ENCODE results near the gene PRKCD. TPM values are rescaled to one million over a fixed set of nuclear protein-coding genes. Genes with fewer than 3 reads are reported as not detected.
A peak's percentile ranks its signal among the peaks of the same experiment; 100 is the strongest.

PRKCD gene
- total RNA-seq, 1 experiment from 2014 or later: 34.3 TPM

GRCh38 chr3:53234130-53234840 lies 73.3 kb downstream of the PRKCD start:
- Histone ChIP-seq H4K20me1 (ENCODE audit: insufficient read depth) (peaks cover 8% of the 10 kb centered on the region), H3K4me3 (no peak overlapping the region), H2AFZ (no peak overlapping the region), H3K27me3 (ENCODE audit: insufficient read depth, low read depth) (no peaks in the 10 kb centered on the region), H3K9me3 (ENCODE audit: insufficient read depth, low read depth) (no peaks in the 10 kb centered on the region), H3K79me2 (ENCODE audit: low read depth) (peaks cover 73% of the 10 kb centered on the region), H3K27ac (peak overlapping the region; percentile 43), H3K36me3 (ENCODE audit: low read depth) (peaks cover 71% of the 10 kb centered on the region), H3K4me2 (no peak overlapping the region), H3K4me1 (replicated peaks; ENCODE audit: insufficient read depth) (peaks cover 40% of the 10 kb centered on the region), H3F3A (ENCODE audit: insufficient read depth, low read depth) (peaks cover 80% of the 10 kb centered on the region), H3K9me2 (ENCODE audit: insufficient read depth) (no peaks in the 10 kb centered on the region)
- DNase-seq: no peak
- CTCF ChIA-PET: interaction anchor here (0.6 kb wide), 1 partner anchor 31 kb away, joined by 5 read pairs; no protein-coding TSS in a partner anchor
- intact Hi-C loops (cut with micrococcal nuclease; ENCODE audit: unreplicated experiment): no loop called here
- no TSS peak for BruUV-seq (replicated peaks)
- POLR2A ChIA-PET (ENCODE audit: unreplicated experiment): no interaction called here
- TF ChIP-seq CTCF (conservative IDR thresholded peaks at IDR 0.05) (no peak), EZH2 (IDR thresholded peaks at IDR 0.05; ENCODE audit: low read depth) (no peak)

- ChIA-PET POLR2A (ENCODE audit: unreplicated experiment) (no interaction called here), CTCF (interaction anchor here (0.6 kb wide), 1 partner anchor 31 kb away, joined by 5 read pairs; no protein-coding TSS in a partner anchor)
- Histone ChIP-seq H3K79me2 (ENCODE audit: low read depth) (peaks cover 79% of the 10 kb centered on the region), H4K20me1 (ENCODE audit: insufficient read depth) (peaks cover 11% of the 10 kb centered on the region), H3K4me3 (no peak overlapping the region), H3K9me3 (ENCODE audit: insufficient read depth, low read depth) (no peaks in the 10 kb centered on the region), H3K27ac (0 out of 2 replicates have a peak overlapping the region, but pooled peaks have one; percentile 43), H3F3A (ENCODE audit: insufficient read depth, low read depth) (peaks cover 82% of the 10 kb centered on the region), H2AFZ (no peak overlapping the region), H3K27me3 (ENCODE audit: insufficient read depth, low read depth) (no peaks in the 10 kb centered on the region), H3K9me2 (ENCODE audit: insufficient read depth) (no peaks in the 10 kb centered on the region), H3K4me1 (replicated peaks; ENCODE audit: insufficient read depth) (peaks cover 46% of the 10 kb centered on the region), H3K4me2 (no peak overlapping the region), H3K36me3 (ENCODE audit: low read depth) (peaks cover 77% of the 10 kb centered on the region)
- no peak for TF ChIP-seq CTCF (conservative IDR thresholded peaks at IDR 0.05)
- no peak for TF ChIP-seq EZH2 (IDR thresholded peaks at IDR 0.05; ENCODE audit: low read depth)
- BruUV-seq (replicated peaks): no TSS peak
- intact Hi-C loops (cut with micrococcal nuclease; ENCODE audit: unreplicated experiment): loop anchor here (5.0 kb wide), 1 partner anchor 112 kb away; the partner anchor contains the start of gene DCP1A
- DNase-seq: no peak
Measured at GRCh38 chr3:53234841-53235232, 73.8 kb downstream of the PRKCD start.

GRCh38 chr3:53235545-53235944 lies 74.5 kb downstream of the PRKCD start:
- no peaks in the 10 kb centered on the region for H3K9me2 ChIP-seq (ENCODE audit: insufficient read depth)
- no peak for DNase-seq
- POLR2A ChIA-PET (ENCODE audit: unreplicated experiment): no interaction called here
- H3F3A ChIP-seq (ENCODE audit: insufficient read depth, low read depth): peaks cover 82% of the 10 kb centered on the region
- CTCF ChIA-PET: no interaction called here
- peak overlapping the region; percentile 95 for H3K27ac ChIP-seq
- no peak for TF ChIP-seq CTCF (conservative IDR thresholded peaks at IDR 0.05)
- TF ChIP-seq EZH2 (IDR thresholded peaks at IDR 0.05; ENCODE audit: low read depth): no peak
- no peaks in the 10 kb centered on the region for H3K9me3 ChIP-seq (ENCODE audit: insufficient read depth, low read depth)
- peaks cover 53% of the 10 kb centered on the region for H3K4me1 ChIP-seq (replicated peaks; ENCODE audit: insufficient read depth)
- H4K20me1 ChIP-seq (ENCODE audit: insufficient read depth): peaks cover 18% of the 10 kb centered on the region
- no peaks in the 10 kb centered on the region for H3K27me3 ChIP-seq (ENCODE audit: insufficient read depth, low read depth)
- no TSS peak for BruUV-seq (replicated peaks)
- H3K36me3 ChIP-seq (ENCODE audit: low read depth): peaks cover 79% of the 10 kb centered on the region
- no peak overlapping the region for H3K4me3 ChIP-seq
- no peak overlapping the region for H2AFZ ChIP-seq
- intact Hi-C loops (cut with micrococcal nuclease; ENCODE audit: unreplicated experiment): loop anchor here (5.0 kb wide), 1 partner anchor 112 kb away; the partner anchor contains the start of gene DCP1A
- peaks cover 79% of the 10 kb centered on the region for H3K79me2 ChIP-seq (ENCODE audit: low read depth)
- 0 out of 2 replicates have a peak overlapping the region, but pooled peaks have one; percentile 63 for H3K4me2 ChIP-seq
